22Rv1 (cell line): ENCODE measurements around the gene OR1M1.

Source experiments
- ZFX ChIP-seq: fragments of 450-650 bp; IDR thresholded peaks from 2 replicates; pipeline ENCODE4 v1.6.1; 2017; ENCODE audit warnings: antibody characterized with exemption, borderline replicate concordance
- TF ChIP-seq, protein P1 (sequence below): fragments of 450-650 bp; IDR thresholded peaks from 2 replicates; pipeline ENCODE4 v1.5.1; 2017; ENCODE audit warnings: mild to moderate bottlenecking

DNA sequence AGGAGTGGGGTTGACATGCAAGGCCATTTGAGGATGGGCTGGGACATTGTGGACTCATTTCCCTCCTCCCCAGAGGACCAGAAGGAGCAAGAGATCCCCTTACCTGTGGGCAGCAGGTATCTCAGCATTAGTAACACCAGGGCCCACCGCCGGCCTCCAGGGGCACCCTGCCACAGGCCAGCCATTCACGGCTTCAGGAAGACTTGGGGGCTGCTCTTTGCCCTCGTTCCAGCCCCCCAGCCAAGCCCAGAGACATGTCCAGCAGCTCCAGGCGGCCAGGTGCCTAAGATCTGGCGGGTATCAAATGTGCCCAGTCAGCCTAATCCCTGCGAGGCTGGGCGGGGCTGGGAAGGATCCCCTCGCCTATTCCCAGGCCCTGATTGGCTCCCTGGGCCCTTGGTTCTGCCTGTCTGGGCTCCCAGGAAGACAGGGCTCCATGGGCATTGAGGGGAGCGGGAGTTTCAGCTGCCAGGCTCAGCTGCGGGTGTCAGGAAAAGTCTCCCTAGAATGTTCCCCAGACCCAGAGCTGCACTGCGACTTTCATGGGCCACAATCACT, 21.3 kb upstream of the OR1M1 start:
- TF ChIP-seq, protein P1, sequence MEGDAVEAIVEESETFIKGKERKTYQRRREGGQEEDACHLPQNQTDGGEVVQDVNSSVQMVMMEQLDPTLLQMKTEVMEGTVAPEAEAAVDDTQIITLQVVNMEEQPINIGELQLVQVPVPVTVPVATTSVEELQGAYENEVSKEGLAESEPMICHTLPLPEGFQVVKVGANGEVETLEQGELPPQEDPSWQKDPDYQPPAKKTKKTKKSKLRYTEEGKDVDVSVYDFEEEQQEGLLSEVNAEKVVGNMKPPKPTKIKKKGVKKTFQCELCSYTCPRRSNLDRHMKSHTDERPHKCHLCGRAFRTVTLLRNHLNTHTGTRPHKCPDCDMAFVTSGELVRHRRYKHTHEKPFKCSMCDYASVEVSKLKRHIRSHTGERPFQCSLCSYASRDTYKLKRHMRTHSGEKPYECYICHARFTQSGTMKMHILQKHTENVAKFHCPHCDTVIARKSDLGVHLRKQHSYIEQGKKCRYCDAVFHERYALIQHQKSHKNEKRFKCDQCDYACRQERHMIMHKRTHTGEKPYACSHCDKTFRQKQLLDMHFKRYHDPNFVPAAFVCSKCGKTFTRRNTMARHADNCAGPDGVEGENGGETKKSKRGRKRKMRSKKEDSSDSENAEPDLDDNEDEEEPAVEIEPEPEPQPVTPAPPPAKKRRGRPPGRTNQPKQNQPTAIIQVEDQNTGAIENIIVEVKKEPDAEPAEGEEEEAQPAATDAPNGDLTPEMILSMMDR: no peak
- TF ChIP-seq ZFX: no peak
